ENCODE data around the gene SLC35G3. TPM values are rescaled to one million over a fixed set of nuclear protein-coding genes. Genes with fewer than 3 reads are reported as not detected.
"Not testable (repeated sequence)": the region's sequence is repeated elsewhere in the genome, so short reads cannot be mapped to it uniquely, and the experiment has no call there.

SLC35G3 gene
- total RNA-seq, 1 experiment from 2014 or later, result not detected

- TF ChIP-seq EZH2phosphoT487 (IDR thresholded peaks at IDR 0.05; ENCODE audit: borderline replicate concordance, low read length) (no peak), EZH2 (IDR thresholded peaks at IDR 0.05; ENCODE audit: low read length, unreplicated experiment) (no peak), CTCF (conservative IDR thresholded peaks at IDR 0.05; ENCODE audit: low read depth, low read length) (no peak)
- Histone ChIP-seq H2AFZ (ENCODE audit: low read length) (no peak overlapping the region), H3K4me3 (ENCODE audit: low read length) (no peak overlapping the region), H3F3A (ENCODE audit: low read length, unreplicated experiment) (no peaks in the 10 kb centered on the region), H3K9me3 (ENCODE audit: low read length) (no peaks in the 10 kb centered on the region), H3K27me3 (ENCODE audit: low read length) (peaks cover 34% of the 10 kb centered on the region), H3K4me2 (ENCODE audit: low read length) (no peak overlapping the region), H3K9me2 (replicated peaks; ENCODE audit: low read length) (no peaks in the 10 kb centered on the region), H3K4me1 (ENCODE audit: insufficient read depth, low read length) (no peaks in the 10 kb centered on the region), H4K20me1 (ENCODE audit: low read length) (no peaks in the 10 kb centered on the region), H3K79me2 (ENCODE audit: low read length) (no peaks in the 10 kb centered on the region), H3K9ac (ENCODE audit: low read length) (no peak overlapping the region), H3K27ac (ENCODE audit: low read length) (no peak overlapping the region), H3K36me3 (ENCODE audit: low read depth, low read length) (no peaks in the 10 kb centered on the region)
- intact Hi-C loops (cut with micrococcal nuclease), result no loop called here
- no TSS peak for BruUV-seq (replicated peaks)
- CTCF ChIA-PET, result no interaction called here
- POLR2A ChIA-PET (ENCODE audit: unreplicated experiment), result no interaction called here
- ATAC-seq, result no peak
- DNase-seq, result no peak
Measured at GRCh38 chr17:35212668-35213067, 18.5 kb upstream of the SLC35G3 start.

GRCh38 chr17:35210741-35211140 lies 16.5 kb upstream of the SLC35G3 start:
- POLR2A ChIA-PET (ENCODE audit: unreplicated experiment), result no interaction called here

GRCh38 chr17:35202582-35202981 lies 8.4 kb upstream of the SLC35G3 start:
- H3K9me3 ChIP-seq (ENCODE audit: low read length); H3K4me1 ChIP-seq (ENCODE audit: insufficient read depth, low read length); BruUV-seq (replicated peaks); H3K27ac ChIP-seq (ENCODE audit: low read length); H3K79me2 ChIP-seq (ENCODE audit: low read length); H3K4me3 ChIP-seq (ENCODE audit: low read length); H3K4me2 ChIP-seq (ENCODE audit: low read length); intact Hi-C loops (cut with micrococcal nuclease); H2AFZ ChIP-seq (ENCODE audit: low read length); POLR2A ChIA-PET (ENCODE audit: unreplicated experiment); H4K20me1 ChIP-seq (ENCODE audit: low read length); DNase-seq; H3F3A ChIP-seq (ENCODE audit: low read length, unreplicated experiment); H3K9ac ChIP-seq (ENCODE audit: low read length); H3K36me3 ChIP-seq (ENCODE audit: low read depth, low read length); H3K27me3 ChIP-seq (ENCODE audit: low read length); CTCF ChIA-PET; ATAC-seq; H3K9me2 ChIP-seq (replicated peaks; ENCODE audit: low read length): not testable (repeated sequence)

More at GRCh38 chr17:35210741-35211140, 16.5 kb upstream of the SLC35G3 start:
- no peak for ATAC-seq
- H3K4me3 ChIP-seq (ENCODE audit: low read length), result no peak overlapping the region
- no peak for DNase-seq
- no peaks in the 10 kb centered on the region for H3K4me1 ChIP-seq (ENCODE audit: insufficient read depth, low read length)
- TF ChIP-seq EZH2phosphoT487 (IDR thresholded peaks at IDR 0.05; ENCODE audit: borderline replicate concordance, low read length) (no peak), CTCF (conservative IDR thresholded peaks at IDR 0.05; ENCODE audit: low read depth, low read length) (no peak), EZH2 (IDR thresholded peaks at IDR 0.05; ENCODE audit: low read length, unreplicated experiment) (no peak)
- H3K9ac ChIP-seq (ENCODE audit: low read length), result no peak overlapping the region
- H3K79me2 ChIP-seq (ENCODE audit: low read length), result no peaks in the 10 kb centered on the region
- no peaks in the 10 kb centered on the region for H3K9me3 ChIP-seq (ENCODE audit: low read length)
- no peak overlapping the region for H3K27ac ChIP-seq (ENCODE audit: low read length)
- CTCF ChIA-PET, result no interaction called here
- no TSS peak for BruUV-seq (replicated peaks)
- no peak overlapping the region for H3K4me2 ChIP-seq (ENCODE audit: low read length)
- peaks cover 33% of the 10 kb centered on the region for H3K27me3 ChIP-seq (ENCODE audit: low read length)
- no peaks in the 10 kb centered on the region for H4K20me1 ChIP-seq (ENCODE audit: low read length)
- H3F3A ChIP-seq (ENCODE audit: low read length, unreplicated experiment), result no peaks in the 10 kb centered on the region
- intact Hi-C loops (cut with micrococcal nuclease), result no loop called here
- no peaks in the 10 kb centered on the region for H3K36me3 ChIP-seq (ENCODE audit: low read depth, low read length)
- no peak overlapping the region for H2AFZ ChIP-seq (ENCODE audit: low read length)
- no peaks in the 10 kb centered on the region for H3K9me2 ChIP-seq (replicated peaks; ENCODE audit: low read length)

GRCh38 chr17:35195062-35195461 lies 869 bp upstream of the SLC35G3 start:
- POLR2A ChIA-PET (ENCODE audit: unreplicated experiment), result not testable (repeated sequence)

More at GRCh38 chr17:35195062-35195461, 869 bp upstream of the SLC35G3 start:
- H3K4me2 ChIP-seq (ENCODE audit: low read length); BruUV-seq (replicated peaks); H3F3A ChIP-seq (ENCODE audit: low read length, unreplicated experiment); H3K9me3 ChIP-seq (ENCODE audit: low read length); H3K79me2 ChIP-seq (ENCODE audit: low read length); CTCF ChIA-PET; intact Hi-C loops (cut with micrococcal nuclease); H3K4me3 ChIP-seq (ENCODE audit: low read length); H3K36me3 ChIP-seq (ENCODE audit: low read depth, low read length); H4K20me1 ChIP-seq (ENCODE audit: low read length); H3K9ac ChIP-seq (ENCODE audit: low read length); H3K4me1 ChIP-seq (ENCODE audit: insufficient read depth, low read length); H3K9me2 ChIP-seq (replicated peaks; ENCODE audit: low read length); ATAC-seq; H3K27ac ChIP-seq (ENCODE audit: low read length); DNase-seq; H3K27me3 ChIP-seq (ENCODE audit: low read length); H2AFZ ChIP-seq (ENCODE audit: low read length): not testable (repeated sequence)
